HAP-1 (cell line): ENCODE results near the gene PTPRG.

Experiments used
- DNase-seq, 2 experiments: peaks; one replicate each; pipeline ENCODE4 v3.0.0-alpha.2; 2016 to 2020; ENCODE audit warnings: low spot score in 2 of 2
- H3K27me3 ChIP-seq: fragments of 250-450 bp; sonication (Bioruptor Pico); 2 replicates; pipeline ENCODE4 v1.5.1; 2020; ENCODE audit warnings: low read depth, mild to moderate bottlenecking, moderate library complexity
- H3K36me3 ChIP-seq: fragments of 250-450 bp; sonication (Bioruptor Pico); replicated peaks from 2 replicates; pipeline ENCODE4 v1.5.1; 2020; ENCODE audit warnings: mild to moderate bottlenecking
- H3K4me1 ChIP-seq: fragments of 250-450 bp; sonication (Bioruptor Pico); 2 replicates; pipeline ENCODE4 v1.5.1; 2020; ENCODE audit warnings: mild to moderate bottlenecking
- H3K4me3 ChIP-seq: fragments of 250-450 bp; sonication (Bioruptor Pico); 2 replicates; pipeline ENCODE4 v1.5.1; 2020; ENCODE audit warnings: mild to moderate bottlenecking, moderate library complexity
- H3K9me3 ChIP-seq: fragments of 250-450 bp; sonication (Bioruptor Pico); 2 replicates; pipeline ENCODE4 v1.5.1; 2020; ENCODE audit warnings: mild to moderate bottlenecking, moderate library complexity
- in situ Hi-C: fragments of 300-500 bp; cut with MboI; formaldehyde crosslinking; loops from 3 replicates; pipeline ENCODE4 v1.14.3; 2020; ENCODE audit warnings: low sequenced_read_pairs, inconsistent platforms, mixed read lengths

The PTPRG gene

GRCh38 chr3:62277986-62278385 is 716.6 kb downstream of the PTPRG start:
- in situ Hi-C loops, result no loop called here
- DNase-seq, result no peak
- Histone ChIP-seq H3K9me3 (no peaks in the 10 kb centered on the region), H3K4me1 (no peaks in the 10 kb centered on the region), H3K4me3 (no peak overlapping the region), H3K27me3 (no peaks in the 10 kb centered on the region), H3K36me3 (no peaks in the 10 kb centered on the region)

- Histone ChIP-seq H3K9me3 (no peaks in the 10 kb centered on the region), H3K4me1 (peaks cover 5% of the 10 kb centered on the region), H3K27me3 (no peaks in the 10 kb centered on the region), H3K36me3 (no peaks in the 10 kb centered on the region), H3K4me3 (no peak overlapping the region)
- in situ Hi-C loops, result no loop called here
- no peak for DNase-seq
Observed at GRCh38 chr3:62281726-62282125, 720.4 kb downstream of the PTPRG start.

GRCh38 chr3:62284442-62284841 is 723.1 kb downstream of the PTPRG start:
- in situ Hi-C loops, result no loop called here
- DNase-seq, result no peak
- H3K4me3 ChIP-seq, result no peak overlapping the region
- peaks cover 8% of the 10 kb centered on the region for H3K4me1 ChIP-seq
- no peaks in the 10 kb centered on the region for H3K36me3 ChIP-seq
- no peaks in the 10 kb centered on the region for H3K27me3 ChIP-seq
- H3K9me3 ChIP-seq, result no peaks in the 10 kb centered on the region

GRCh38 chr3:62287392-62287927 is 726.1 kb downstream of the PTPRG start:
- Histone ChIP-seq H3K27me3 (no peaks in the 10 kb centered on the region), H3K4me1 (peaks cover 8% of the 10 kb centered on the region), H3K9me3 (no peaks in the 10 kb centered on the region), H3K36me3 (no peaks in the 10 kb centered on the region), H3K4me3 (no peak overlapping the region)
- DNase-seq, result no peak
- in situ Hi-C loops, result no loop called here

GRCh38 chr3:62289922-62290321 is 728.6 kb downstream of the PTPRG start:
- Histone ChIP-seq H3K36me3 (no peaks in the 10 kb centered on the region), H3K9me3 (no peaks in the 10 kb centered on the region), H3K4me1 (peaks cover 8% of the 10 kb centered on the region), H3K27me3 (no peaks in the 10 kb centered on the region), H3K4me3 (no peak overlapping the region)
- in situ Hi-C loops, result no loop called here
- DNase-seq, result no peak

GRCh38 chr3:62293051-62293780 is 731.8 kb downstream of the PTPRG start:
- in situ Hi-C loops, result no loop called here
- no peak for DNase-seq
- Histone ChIP-seq H3K36me3 (no peaks in the 10 kb centered on the region), H3K9me3 (no peaks in the 10 kb centered on the region), H3K27me3 (no peaks in the 10 kb centered on the region), H3K4me3 (no peak overlapping the region), H3K4me1 (no peaks in the 10 kb centered on the region)

GRCh38 chr3:62295571-62295970 is 734.2 kb downstream of the PTPRG start:
- no peaks in the 10 kb centered on the region for H3K27me3 ChIP-seq
- no peak overlapping the region for H3K4me3 ChIP-seq
- H3K4me1 ChIP-seq, result no peaks in the 10 kb centered on the region
- H3K9me3 ChIP-seq, result no peaks in the 10 kb centered on the region
- in situ Hi-C loops, result no loop called here
- no peak for DNase-seq
- no peaks in the 10 kb centered on the region for H3K36me3 ChIP-seq

GRCh38 chr3:62300617-62301016 is 739.2 kb downstream of the PTPRG start:
- Histone ChIP-seq H3K36me3 (no peaks in the 10 kb centered on the region), H3K4me1 (no peaks in the 10 kb centered on the region), H3K27me3 (no peaks in the 10 kb centered on the region), H3K9me3 (no peaks in the 10 kb centered on the region), H3K4me3 (no peak overlapping the region)
- DNase-seq, result no peak
- in situ Hi-C loops, result no loop called here

- in situ Hi-C loops, result no loop called here
- Histone ChIP-seq H3K4me1 (no peaks in the 10 kb centered on the region), H3K4me3 (no peak overlapping the region), H3K36me3 (no peaks in the 10 kb centered on the region), H3K9me3 (no peaks in the 10 kb centered on the region), H3K27me3 (peaks cover 15% of the 10 kb centered on the region)
- DNase-seq, result no peak
Observed at GRCh38 chr3:62312201-62312600, 750.8 kb downstream of the PTPRG start.

GRCh38 chr3:62316525-62316924 is 755.2 kb downstream of the PTPRG start:
- no peaks in the 10 kb centered on the region for H3K36me3 ChIP-seq
- DNase-seq, result no peak
- in situ Hi-C loops, result no loop called here
- 0 out of 2 replicates have a peak, but pooled peaks cover 3% of the 10 kb centered on the region for H3K9me3 ChIP-seq
- no peak overlapping the region for H3K4me3 ChIP-seq
- H3K27me3 ChIP-seq, result peaks cover 17% of the 10 kb centered on the region
- no peaks in the 10 kb centered on the region for H3K4me1 ChIP-seq

GRCh38 chr3:62318365-62318751 is 757.0 kb downstream of the PTPRG start:
- peaks cover 17% of the 10 kb centered on the region for H3K27me3 ChIP-seq
- DNase-seq, result no peak
- H3K4me3 ChIP-seq, result no peak overlapping the region
- no peaks in the 10 kb centered on the region for H3K4me1 ChIP-seq
- 0 out of 2 replicates have a peak, but pooled peaks cover 3% of the 10 kb centered on the region for H3K9me3 ChIP-seq
- in situ Hi-C loops, result no loop called here
- H3K36me3 ChIP-seq, result no peaks in the 10 kb centered on the region

GRCh38 chr3:62318752-62319569 is 757.6 kb downstream of the PTPRG start:
- 0 out of 2 replicates have a peak, but pooled peaks cover 3% of the 10 kb centered on the region for H3K9me3 ChIP-seq
- no peaks in the 10 kb centered on the region for H3K4me1 ChIP-seq
- no peaks in the 10 kb centered on the region for H3K36me3 ChIP-seq
- peaks cover 17% of the 10 kb centered on the region for H3K27me3 ChIP-seq
- in situ Hi-C loops, result no loop called here
- peak; percentile 33 to 69 for DNase-seq
- no peak overlapping the region for H3K4me3 ChIP-seq

- H3K36me3 ChIP-seq, result no peaks in the 10 kb centered on the region
- no peak for DNase-seq
- 0 out of 2 replicates have a peak, but pooled peaks cover 3% of the 10 kb centered on the region for H3K9me3 ChIP-seq
- H3K27me3 ChIP-seq, result peaks cover 17% of the 10 kb centered on the region
- in situ Hi-C loops, result loop anchor here (10.0 kb wide), 1 partner anchor 115 kb away; no protein-coding TSS in a partner anchor
- H3K4me3 ChIP-seq, result no peak overlapping the region
- H3K4me1 ChIP-seq, result no peaks in the 10 kb centered on the region
Observed at GRCh38 chr3:62319570-62320243, 758.3 kb downstream of the PTPRG start.
